ENCODE measurements around the gene TRIP6.

GRCh38 chr7:100864263-100864845 lies 2.8 kb upstream of the TRIP6 start:
- TF ChIP-seq CTCF (IDR thresholded peaks at IDR 0.05) (no peak), EZH2 (IDR thresholded peaks at IDR 0.05; ENCODE audit: borderline replicate concordance, insufficient read depth, low read depth, low read length, poor library complexity, severe bottlenecking) (no peak)

Data from B cell (primary cell).